ENCODE measurements around the gene ALLC.

The ALLC gene

DNA sequence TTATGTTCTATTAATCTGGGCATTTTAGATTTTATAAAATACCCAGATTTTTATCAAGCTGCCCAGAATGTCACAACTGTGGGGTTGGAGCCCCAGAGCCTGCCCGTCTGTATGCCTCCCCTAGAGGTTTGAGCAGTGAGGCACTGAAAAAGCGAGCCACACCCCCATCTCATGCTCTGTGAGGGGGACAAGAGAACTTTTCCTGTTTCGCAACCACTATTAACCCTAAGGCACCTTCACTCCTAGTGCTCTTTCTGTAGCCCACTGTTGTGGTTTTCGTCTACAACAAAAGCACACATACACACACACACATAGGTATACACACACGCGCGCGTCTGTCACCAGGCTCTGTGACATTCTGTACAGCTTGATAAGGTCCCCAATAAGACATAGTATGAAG is 83.4 kb downstream of the ALLC start:
- DNase-seq (ENCODE audit: low read depth, low spot score), result no peak
- no peak overlapping the region for H3K27ac ChIP-seq

DNA sequence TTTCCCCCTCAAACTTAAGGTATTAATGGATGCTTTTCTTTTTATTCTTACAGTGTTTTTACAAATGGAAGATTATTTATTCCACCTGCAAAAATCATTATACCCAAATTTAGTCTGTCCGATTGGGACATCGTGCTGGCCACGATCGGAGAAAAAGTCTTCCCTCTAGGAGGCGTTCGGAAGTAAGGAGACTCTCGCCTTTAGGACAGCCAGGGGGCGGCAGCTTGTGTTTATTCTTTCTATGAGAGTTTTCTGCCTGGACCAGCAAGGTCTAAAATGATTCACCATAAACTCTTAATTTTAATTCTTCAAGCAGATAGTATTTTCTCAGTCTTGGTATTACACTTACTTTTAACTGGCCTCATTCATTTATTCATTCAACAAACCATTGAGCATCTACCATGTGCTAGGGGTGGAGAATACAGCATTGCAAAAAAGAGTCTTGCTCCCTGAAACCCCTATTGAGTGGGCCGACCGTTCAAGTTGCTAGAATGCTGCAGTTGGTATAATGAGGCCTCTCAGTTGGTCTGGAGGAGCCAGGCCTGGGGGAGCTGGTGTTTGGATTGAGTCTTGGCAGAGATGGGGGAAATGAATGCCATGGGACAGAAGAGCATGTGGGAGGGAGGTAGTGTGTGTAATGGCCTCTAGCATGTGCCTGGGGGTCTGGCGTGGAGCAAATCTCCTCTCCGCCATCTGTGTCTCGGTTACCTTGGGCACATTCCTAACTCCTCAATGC is 84.0 kb downstream of the ALLC start:
- DNase-seq (ENCODE audit: low read depth, low spot score), result no peak
- no peak overlapping the region for H3K27ac ChIP-seq

DNA sequence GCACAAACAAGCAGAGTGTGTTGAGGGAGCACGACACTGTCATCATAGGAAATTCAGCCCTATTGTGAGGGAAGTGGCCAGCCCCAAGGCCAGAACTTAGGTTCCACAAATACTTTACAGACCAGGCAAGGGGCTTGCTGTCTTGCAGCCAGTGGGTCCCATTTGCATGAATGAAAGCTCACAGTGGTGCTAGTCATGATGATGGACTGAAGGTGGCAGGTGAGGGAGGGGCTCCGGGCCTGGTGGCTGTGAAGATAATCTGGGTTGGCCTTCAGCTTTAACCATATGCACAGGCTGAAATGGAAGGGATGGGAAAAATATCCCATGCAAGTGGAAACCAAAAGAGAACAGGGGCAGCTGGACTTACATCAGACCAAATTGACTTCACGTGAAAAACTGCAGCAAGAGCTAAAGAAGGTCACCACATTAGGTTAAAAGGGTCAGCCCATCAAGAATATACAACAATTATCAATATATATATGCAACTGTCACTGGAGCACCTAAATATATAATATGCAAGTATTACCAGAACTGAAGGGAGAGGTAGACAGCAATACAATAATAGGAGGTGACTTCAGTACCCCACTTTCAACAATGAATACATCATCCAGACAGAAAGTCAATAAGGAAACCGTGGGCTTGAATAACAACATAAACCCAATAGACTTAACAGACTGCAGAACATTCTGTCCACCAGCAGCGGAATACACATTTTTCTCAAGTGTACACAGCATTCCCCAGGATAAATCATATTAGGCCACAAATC is 84.9 kb downstream of the ALLC start:
- no peak for DNase-seq (ENCODE audit: low read depth, low spot score)
- no peak overlapping the region for H3K27ac ChIP-seq

DNA sequence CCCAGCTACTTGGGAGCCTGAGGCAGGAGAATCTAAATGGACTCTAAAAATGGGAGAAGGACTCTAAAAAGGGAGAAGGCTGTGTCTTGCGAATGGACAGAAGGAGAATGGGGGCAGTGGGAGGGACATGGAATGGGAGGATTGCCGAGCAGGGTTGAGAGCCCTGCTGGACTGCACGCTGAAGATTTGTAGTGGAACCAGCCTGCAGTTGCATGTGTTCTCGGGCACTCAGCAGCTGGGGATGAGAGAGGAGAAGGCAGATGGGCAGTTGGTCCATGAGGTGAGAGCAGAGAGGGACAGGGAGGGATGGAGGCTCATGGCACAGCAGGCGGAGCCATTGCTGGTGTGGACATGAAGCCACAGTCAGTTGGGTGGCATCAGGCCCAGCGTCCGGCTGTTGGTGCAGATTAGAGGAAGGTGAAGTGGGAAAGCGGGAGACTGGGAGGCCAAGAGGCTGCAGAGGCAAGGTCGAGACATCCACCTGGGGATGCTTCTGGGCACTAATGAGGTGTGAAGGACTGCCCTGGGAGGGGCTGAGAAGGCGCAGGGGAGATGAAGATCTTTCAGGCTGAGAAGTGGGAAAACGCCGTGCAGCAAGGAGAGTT is 86.1 kb downstream of the ALLC start:
- H3K27ac ChIP-seq, result no peak overlapping the region

DNA sequence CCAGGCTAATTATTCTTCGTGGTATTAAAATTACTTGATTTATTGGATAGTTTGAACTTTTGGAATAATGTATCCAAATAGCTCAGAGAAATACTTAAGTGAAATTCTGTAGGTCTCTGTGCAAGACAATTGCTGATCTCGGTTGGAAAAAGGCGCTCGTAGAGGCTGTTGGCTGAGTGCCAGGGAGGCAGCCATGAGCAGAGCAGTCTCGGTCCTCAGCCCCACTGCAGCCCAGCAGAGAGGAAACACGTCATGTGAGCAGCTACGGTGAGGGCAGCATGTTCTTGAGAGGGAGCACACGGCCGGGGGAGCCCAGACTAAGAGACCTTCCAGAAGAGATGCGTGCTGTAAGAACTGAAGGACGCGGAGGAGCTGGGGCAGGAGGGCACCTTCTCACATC is 87.9 kb downstream of the ALLC start:
- H3K27ac ChIP-seq, result no peak overlapping the region
- DNase-seq (ENCODE audit: low read depth, low spot score), result no peak

More for the DNA sequence above, 86.1 kb downstream of the ALLC start:
- no peak for DNase-seq (ENCODE audit: low read depth, low spot score)

DNA sequence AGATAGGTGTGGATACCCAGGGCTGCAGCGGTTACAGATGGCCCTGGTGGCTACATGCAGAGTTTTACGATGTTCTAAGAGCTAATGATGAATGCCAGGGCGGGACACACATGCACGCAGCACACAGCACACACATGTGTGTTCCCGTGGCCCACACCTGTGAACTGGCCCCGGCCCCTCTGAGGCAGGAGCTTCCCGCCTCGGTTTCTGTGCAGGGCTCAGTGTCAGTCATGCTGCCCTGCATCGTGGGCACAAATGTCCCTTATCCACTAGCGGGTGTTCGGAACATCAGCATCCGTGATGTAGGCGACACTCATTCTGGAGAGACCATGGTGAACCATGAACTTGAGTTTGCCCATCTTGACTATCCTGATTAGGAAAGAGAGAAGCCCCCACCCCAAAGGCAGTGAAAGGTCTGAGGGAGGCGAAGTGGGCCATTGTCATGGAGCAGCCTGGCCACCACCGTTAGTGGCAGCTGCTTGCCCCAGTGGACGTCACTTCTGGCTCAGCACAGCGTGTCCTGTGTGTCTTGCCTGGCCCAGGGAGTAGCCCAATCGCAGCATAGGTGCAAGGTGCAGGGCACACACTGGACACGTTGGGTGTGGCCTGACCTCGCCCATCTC is 89.1 kb downstream of the ALLC start:
- no peak for DNase-seq (ENCODE audit: low read depth, low spot score)
- no peak overlapping the region for H3K27ac ChIP-seq

DNA sequence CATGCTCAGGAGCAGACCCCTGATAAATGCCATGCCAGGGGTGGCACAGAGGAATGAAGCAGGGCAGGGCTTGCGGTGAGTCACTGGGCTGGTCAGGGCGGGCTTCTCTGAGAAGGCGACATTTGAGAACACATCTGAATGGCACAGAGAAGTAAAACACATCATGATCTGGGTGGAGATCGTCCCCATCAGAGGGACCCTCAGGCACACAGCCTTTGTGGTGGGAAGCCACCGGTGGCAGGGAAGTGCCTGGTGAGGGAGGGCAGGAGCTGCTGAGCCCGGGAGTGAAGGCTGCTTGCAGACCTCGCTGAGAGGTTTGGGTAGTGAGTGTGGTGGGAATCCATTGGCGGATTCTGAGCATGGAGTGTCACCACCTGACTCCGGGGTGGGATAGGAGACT is 89.8 kb downstream of the ALLC start:
- H3K27ac ChIP-seq, result no peak overlapping the region
- no peak for DNase-seq (ENCODE audit: low read depth, low spot score)

DNA sequence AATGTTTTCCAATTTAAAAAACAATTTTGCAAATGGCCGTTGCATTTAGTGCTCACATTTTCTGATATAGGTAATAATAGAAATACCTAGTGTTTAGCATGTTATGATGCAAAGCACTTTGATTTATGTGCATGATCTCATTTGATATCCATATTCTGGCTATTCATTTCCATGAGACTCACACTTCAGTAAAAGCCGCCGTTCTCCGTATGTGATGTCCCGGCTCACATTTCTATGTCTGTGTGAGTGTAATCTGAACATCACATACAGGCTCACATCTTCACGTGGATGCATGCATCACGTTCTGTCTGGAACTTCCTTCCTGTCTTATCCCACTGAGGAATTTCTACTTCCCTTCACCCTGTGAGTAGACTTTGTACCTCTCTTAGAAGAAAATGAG is 91.2 kb downstream of the ALLC start:
- no peak for DNase-seq (ENCODE audit: low read depth, low spot score)

DNA sequence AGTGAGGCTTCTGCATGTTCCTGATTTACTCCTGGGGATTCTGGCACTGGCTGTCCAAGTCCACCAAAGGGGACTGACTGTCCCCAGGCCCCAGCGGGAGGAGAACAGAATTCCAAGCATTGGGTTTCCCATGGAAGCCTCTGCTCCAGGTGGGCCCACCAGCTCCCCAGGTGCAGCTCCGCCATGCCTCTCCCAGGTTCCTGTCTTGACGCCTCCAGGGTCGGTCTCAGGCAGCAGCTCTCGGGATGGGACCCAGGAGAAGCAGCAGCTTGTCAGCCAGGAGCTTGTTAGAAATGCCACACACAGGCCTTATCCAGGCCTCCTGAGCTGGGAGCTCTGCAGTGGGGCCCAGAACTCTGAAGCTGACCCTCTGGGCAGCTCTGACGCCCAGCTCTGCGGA is 93.3 kb downstream of the ALLC start:
- no peak for DNase-seq (ENCODE audit: low read depth, low spot score)
- H3K27ac ChIP-seq, result no peak overlapping the region

More for the DNA sequence above, 91.2 kb downstream of the ALLC start:
- H3K27ac ChIP-seq, result no peak overlapping the region

DNA sequence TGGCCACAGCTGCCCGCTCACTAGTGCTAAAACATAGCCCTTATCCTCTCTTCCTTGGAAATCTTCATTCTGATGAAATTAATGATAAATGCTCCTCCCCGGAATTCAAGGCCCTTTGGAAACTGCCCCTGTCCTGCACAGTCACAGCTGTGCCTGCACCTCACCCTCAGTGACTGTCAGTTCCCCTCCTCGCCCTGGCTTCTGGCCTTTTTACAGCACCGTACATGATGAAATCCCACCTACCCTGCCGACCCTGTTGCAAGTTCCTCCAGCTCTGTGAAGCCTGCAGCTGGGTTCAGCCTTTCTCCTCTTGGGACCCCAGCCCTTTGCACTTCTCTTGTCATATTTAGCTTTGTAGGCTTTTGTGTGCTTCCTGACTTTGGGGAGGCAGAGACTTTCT is 93.8 kb downstream of the ALLC start:
- no peak overlapping the region for H3K27ac ChIP-seq

More for the DNA sequence above, 93.8 kb downstream of the ALLC start:
- no peak for DNase-seq (ENCODE audit: low read depth, low spot score)

Data from epithelial cell of prostate (primary cell).